Stimulated activated CD8-positive, alpha-beta memory T cell treated with anti-CD3 and anti-CD28 coated beads, Interleukin-7, amount 100 ng/mL, for 24 hours (primary cell): ENCODE measurements around the gene SKI.

Source experiments
- DNase-seq: peaks from one replicate; pipeline ENCODE4 v3.0.0-alpha.2; 2020; ENCODE audit warnings: low read depth

The SKI gene

GRCh38 chr1:2352341-2352896 is 124.3 kb downstream of the SKI start:
- DNase-seq: no peak

DNA sequence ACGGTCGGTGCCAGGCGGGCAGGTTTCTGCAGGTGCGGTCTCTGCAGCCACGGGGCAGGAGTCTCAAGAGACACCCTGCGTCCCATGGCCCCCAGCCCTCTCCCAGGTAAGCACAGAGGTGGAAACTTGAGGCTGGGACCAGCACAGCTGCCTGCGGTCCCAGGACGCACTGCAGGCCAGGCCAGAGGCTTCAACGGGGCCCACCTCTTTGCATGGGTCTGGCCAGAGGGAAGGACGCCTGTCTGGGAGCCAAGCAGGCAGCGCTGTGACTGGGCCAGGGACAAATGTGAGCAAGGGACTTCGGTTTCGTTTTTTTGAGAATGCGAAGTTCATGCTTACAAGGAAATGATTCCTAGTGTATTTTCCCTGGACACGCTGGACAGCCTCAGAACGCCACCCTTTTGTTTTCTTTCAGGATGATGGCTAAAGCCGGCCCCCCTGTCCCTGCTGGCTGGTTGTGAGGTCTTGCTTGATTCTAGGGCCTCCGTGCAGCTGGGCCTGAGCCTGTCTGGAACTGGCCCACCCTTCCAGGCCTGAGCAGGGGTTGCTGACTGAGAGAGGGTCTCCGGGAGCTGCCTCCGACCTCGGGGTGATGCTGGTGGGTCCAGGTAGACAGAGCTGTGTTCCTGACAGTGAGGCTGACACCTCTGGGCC is 124.9 kb downstream of the SKI start:
- DNase-seq: no peak

GRCh38 chr1:2353551-2354438 is 125.7 kb downstream of the SKI start:
- no peak for DNase-seq

DNA sequence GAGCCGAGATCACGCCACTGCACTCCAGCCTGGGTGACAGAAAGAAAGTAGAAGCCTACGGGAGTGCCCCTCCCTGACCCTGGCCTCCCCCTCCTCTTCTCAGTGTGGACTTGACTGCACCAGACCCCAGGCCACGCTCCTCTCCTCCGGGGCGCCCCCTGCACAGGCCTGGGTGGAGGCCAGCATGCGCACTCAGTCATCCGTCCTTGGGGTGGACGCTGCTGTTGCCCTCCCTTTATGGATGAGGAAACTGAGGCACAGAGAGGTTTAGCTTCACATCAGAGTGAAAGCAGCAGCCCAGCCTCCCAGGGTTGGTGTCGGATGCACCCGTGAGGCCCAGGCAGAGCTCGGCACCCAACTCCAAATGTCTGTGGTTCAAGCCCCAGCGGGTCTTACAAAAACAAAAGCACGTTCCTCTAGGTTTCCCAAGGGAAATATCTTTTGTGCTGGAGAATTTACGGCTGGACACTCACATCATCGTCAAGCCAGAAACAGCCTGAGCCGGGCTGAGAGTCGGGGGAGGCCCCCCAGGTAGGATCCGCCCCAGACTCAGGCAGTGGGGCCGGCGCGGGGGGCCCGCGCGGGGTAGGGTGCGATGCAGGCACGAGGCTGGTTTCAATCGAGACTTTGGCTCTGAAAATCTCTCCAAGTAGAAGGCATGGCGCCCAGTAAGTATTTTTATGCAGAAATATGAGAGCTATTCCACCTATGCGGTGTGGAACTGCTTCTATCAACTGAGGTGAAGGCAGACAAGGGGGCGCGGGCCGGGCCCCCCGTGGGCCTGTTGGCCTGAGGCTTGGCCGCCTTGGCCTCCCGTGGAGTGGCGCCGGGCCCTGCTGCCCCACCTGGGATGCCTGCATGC is 126.6 kb downstream of the SKI start:
- no peak for DNase-seq

- DNase-seq: no peak
Observed at GRCh38 chr1:2355373-2356261, 127.5 kb downstream of the SKI start.

GRCh38 chr1:2356401-2356800 is 128.3 kb downstream of the SKI start:
- DNase-seq: no peak

- DNase-seq: no peak
Observed at GRCh38 chr1:2356911-2357845, 129.1 kb downstream of the SKI start.

DNA sequence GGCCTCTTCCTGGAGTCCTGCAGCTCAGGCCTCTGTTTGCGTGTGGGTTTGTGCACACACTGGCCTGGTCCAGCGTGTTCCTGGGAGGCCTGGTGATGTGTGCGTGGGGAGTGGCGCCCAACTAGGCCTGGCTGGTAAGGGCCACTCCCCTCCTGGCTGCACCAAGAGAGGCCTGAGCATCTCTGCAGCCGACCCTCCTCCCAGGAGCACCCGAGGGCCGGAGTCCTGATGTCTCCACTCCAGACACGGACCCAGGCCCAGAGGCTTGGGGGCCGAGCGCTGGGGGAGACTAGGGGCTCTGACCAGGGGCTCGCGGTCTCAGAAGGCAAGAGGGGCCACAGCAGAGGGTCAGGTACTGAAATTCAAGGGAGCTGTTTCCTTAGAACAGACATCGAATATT is 130.0 kb downstream of the SKI start:
- no peak for DNase-seq

- no peak for DNase-seq
Observed at GRCh38 chr1:2358651-2359640, 130.8 kb downstream of the SKI start.
